Peyer's patch (tissue), 4 donors: ENCODE measurements around the gene OST4.

ENCODE experiments used
- POLR2A ChIP-seq, 2 donors: fragments of 450-650 bp; IDR thresholded peaks; one replicate each; pipeline ENCODE4 v1.5.1; 2017; ENCODE audit warnings: antibody characterized with exemption in 2 of 2, mild to moderate bottlenecking in 2 of 2, moderate library complexity in 2 of 2
- TF ChIP-seq, protein P1 (sequence below), 6 experiments: fragments of 450-650 bp in 4 of 6; fragments of 200-600 bp in 2 of 6; sonication (generic) in 1 of 6; IDR thresholded peaks; one replicate each; pipeline ENCODE4 v1.5.1; 2017 to 2019; ENCODE audit warnings: antibody characterized with exemption in 6 of 6, mild to moderate bottlenecking in 3 of 6, moderate library complexity in 1 of 6

DNA sequence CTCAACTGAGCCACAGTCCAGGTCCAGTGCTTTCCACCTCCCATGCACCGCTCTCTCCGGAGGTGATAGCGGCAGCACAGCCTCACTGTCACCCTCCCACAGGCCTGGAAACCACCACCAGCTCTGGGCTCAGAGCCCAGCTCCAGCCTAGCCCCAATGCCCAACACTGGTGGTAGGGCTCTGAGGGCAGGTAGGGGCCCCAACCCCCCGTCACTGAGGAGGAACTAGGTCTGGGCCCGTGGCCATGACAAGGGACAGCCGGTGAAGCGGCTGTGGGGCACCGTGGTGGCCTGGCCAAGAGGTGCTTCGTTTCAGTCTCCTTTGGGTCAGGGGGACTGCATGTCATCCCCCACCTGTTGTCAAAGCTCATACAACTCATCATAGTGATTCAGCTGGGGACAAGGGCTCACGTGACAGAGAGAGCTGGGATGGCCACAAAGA lies 44.2 kb downstream of the OST4 start:
- TF ChIP-seq, protein P1, sequence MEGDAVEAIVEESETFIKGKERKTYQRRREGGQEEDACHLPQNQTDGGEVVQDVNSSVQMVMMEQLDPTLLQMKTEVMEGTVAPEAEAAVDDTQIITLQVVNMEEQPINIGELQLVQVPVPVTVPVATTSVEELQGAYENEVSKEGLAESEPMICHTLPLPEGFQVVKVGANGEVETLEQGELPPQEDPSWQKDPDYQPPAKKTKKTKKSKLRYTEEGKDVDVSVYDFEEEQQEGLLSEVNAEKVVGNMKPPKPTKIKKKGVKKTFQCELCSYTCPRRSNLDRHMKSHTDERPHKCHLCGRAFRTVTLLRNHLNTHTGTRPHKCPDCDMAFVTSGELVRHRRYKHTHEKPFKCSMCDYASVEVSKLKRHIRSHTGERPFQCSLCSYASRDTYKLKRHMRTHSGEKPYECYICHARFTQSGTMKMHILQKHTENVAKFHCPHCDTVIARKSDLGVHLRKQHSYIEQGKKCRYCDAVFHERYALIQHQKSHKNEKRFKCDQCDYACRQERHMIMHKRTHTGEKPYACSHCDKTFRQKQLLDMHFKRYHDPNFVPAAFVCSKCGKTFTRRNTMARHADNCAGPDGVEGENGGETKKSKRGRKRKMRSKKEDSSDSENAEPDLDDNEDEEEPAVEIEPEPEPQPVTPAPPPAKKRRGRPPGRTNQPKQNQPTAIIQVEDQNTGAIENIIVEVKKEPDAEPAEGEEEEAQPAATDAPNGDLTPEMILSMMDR (IDR thresholded peaks at IDR 0.05), result no peak
- TF ChIP-seq POLR2A (IDR thresholded peaks at IDR 0.05), result no peak
